ENCODE results near the gene GDF7.
A peak's percentile ranks its signal among the peaks of the same experiment; 100 is the strongest.

Gene GDF7

GRCh38 chr2:20652673-20653575 lies 14.0 kb upstream of the GDF7 start:
- no peak for TF ChIP-seq CTCF (IDR thresholded peaks at IDR 0.05; ENCODE audit: low read depth, low read length)
- no peak overlapping the region for H3K4me3 ChIP-seq (replicated peaks in 1 of 2; ENCODE audit: low read depth in 2 of 2, low read length in 2 of 2)
- DNase-seq (ENCODE audit: low read depth in 2 of 2): no peak

- no peak for DNase-seq (ENCODE audit: low read depth in 2 of 2)
- TF ChIP-seq CTCF (IDR thresholded peaks at IDR 0.05; ENCODE audit: low read depth, low read length): no peak
- H3K4me3 ChIP-seq (replicated peaks in 1 of 2; ENCODE audit: low read depth in 2 of 2, low read length in 2 of 2): no peak overlapping the region
Observed at GRCh38 chr2:20653695-20654534, 13.0 kb upstream of the GDF7 start.

GRCh38 chr2:20654535-20654813 lies 12.5 kb upstream of the GDF7 start:
- no peak overlapping the region for H3K4me3 ChIP-seq (replicated peaks in 1 of 2; ENCODE audit: low read depth in 2 of 2, low read length in 2 of 2)
- DNase-seq (ENCODE audit: low read depth in 2 of 2): no peak
- TF ChIP-seq CTCF (IDR thresholded peaks at IDR 0.05; ENCODE audit: low read depth, low read length): no peak

GRCh38 chr2:20656561-20656960 lies 10.4 kb upstream of the GDF7 start:
- H3K4me3 ChIP-seq (replicated peaks in 1 of 2; ENCODE audit: low read depth in 2 of 2, low read length in 2 of 2): no peak overlapping the region
- DNase-seq (ENCODE audit: low read depth in 2 of 2): no peak
- TF ChIP-seq CTCF (IDR thresholded peaks at IDR 0.05; ENCODE audit: low read depth, low read length): no peak

GRCh38 chr2:20657522-20658235 lies 9.3 kb upstream of the GDF7 start:
- DNase-seq (ENCODE audit: low read depth in 2 of 2): no peak
- TF ChIP-seq CTCF (IDR thresholded peaks at IDR 0.05; ENCODE audit: low read depth, low read length): no peak
- no peak overlapping the region for H3K4me3 ChIP-seq (replicated peaks in 1 of 2; ENCODE audit: low read depth in 2 of 2, low read length in 2 of 2)

GRCh38 chr2:20660506-20661420 lies 6.2 kb upstream of the GDF7 start:
- DNase-seq (ENCODE audit: low read depth in 2 of 2): peak in 1 of 2 donors; percentile 58
- H3K4me3 ChIP-seq (replicated peaks in 1 of 2; ENCODE audit: low read depth in 2 of 2, low read length in 2 of 2): no peak overlapping the region
- no peak for TF ChIP-seq CTCF (IDR thresholded peaks at IDR 0.05; ENCODE audit: low read depth, low read length)

Measured in cardiac fibroblast (primary cell).